ENCODE results near the gene GNG7.
A peak's percentile ranks its signal among the peaks of the same experiment; 100 is the strongest.
"Not testable (repeated sequence)": the region's sequence is repeated elsewhere in the genome, so short reads cannot be mapped to it uniquely, and the experiment has no call there.

Gene GNG7

DNA sequence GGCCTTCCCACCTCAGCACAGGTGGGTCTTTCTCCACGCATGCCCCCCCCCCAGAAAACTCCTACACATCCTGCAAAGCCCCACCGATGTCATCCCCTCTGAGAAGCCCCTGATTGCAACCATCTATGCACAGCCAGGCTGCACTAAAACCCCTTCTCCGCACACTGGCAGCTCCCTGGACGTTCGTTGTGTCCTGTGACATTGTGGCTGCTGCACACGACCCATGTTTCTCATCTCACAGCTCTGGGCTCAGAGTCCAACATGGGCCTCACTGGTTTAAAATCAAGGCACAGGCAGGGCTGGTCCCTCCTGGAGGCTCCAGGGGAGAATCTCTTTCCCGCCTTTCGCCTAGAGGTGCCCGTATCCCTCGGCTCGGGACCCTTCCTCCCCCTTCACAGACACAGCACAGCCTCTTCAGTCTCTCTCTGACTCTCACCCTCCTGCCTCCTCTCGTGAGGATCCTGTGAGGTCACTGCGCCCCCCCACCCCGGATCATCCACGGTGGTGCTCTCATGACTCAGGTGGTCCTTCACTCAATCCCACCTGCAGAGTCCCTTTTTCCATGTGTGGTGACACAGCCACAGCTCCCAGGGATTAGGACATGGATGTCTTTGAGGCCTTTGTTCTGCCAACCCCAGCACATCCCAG, 155.3 kb downstream of the GNG7 start:
- DNase-seq: no peak

DNA sequence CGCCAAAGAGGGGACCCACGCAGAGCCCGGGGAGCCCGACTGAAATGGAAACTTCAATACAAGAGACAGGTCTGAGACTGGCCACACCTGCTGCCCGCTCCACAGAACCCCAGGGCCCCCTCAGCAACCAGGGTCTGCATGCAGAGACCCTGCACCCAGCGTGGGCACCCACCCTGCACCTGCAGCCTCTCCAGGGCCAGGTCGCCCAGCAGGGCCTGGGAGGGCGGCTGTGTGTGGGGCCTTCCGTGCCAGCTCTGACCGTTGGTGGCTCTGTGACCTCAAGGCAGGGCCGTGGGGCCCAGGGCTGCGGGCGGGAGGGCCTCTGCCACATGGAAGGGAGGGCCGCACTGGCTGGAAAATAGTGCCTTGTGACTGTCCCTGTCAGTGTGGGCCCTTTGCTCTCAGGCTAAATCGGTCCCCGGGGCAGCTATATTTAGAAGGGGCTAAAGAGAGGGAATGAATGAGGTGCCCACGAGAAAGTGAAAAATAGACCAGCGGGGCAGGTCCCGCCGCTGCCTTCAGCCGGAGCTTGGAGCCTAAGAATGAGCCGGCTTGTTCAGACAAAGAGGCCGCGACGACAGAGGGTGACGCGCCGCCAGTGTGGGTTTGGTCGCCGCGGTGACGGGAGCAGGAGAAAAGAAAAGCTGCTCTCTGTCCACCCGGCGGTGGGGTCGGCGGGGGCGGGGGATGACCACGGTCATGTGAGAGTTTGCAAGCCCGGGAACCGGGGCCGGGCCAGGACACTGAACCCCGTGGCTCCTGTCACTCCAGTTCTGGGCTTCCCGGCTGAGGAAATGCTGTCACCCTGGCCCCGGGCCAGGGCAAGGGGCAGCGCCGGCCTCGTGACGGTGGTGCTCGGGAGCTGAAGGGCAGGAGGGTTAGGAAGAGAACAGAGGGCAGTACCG, 156.1 kb downstream of the GNG7 start:
- DNase-seq: peak; percentile 82

DNA sequence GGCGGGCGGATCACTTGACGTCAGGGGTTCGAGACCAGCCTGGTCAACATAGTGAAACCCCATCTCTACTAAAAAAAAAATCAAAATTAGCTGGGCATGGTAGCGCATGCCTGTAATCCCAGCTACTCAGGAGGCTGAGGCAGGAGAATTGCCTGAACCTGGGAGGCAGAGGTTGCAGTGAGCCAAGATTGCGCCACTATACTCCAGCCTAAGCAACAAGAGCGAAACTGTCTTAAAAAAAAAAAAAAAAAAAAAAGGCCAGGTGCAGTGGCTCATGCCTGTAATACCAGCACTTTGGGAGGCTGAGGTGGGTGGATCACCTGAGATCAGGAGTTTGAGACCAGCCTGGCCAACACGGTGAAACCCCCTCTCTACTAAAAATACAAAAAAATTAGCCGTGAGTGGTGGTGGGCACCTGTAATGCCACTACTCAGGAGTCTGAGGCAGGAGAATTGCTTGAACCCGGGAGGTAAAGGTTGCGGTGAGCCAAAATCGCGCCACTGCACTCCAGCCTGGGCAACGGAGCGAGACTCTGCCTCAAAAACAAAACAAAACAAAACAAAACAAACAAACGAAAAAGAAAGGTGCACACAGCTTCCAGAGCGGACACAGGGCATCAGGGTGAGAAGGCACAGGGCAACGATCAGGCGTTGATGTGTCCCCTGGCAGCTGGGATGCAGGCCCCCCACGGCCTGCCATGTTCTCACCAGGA, 156.9 kb downstream of the GNG7 start:
- DNase-seq: not testable (repeated sequence)

DNA sequence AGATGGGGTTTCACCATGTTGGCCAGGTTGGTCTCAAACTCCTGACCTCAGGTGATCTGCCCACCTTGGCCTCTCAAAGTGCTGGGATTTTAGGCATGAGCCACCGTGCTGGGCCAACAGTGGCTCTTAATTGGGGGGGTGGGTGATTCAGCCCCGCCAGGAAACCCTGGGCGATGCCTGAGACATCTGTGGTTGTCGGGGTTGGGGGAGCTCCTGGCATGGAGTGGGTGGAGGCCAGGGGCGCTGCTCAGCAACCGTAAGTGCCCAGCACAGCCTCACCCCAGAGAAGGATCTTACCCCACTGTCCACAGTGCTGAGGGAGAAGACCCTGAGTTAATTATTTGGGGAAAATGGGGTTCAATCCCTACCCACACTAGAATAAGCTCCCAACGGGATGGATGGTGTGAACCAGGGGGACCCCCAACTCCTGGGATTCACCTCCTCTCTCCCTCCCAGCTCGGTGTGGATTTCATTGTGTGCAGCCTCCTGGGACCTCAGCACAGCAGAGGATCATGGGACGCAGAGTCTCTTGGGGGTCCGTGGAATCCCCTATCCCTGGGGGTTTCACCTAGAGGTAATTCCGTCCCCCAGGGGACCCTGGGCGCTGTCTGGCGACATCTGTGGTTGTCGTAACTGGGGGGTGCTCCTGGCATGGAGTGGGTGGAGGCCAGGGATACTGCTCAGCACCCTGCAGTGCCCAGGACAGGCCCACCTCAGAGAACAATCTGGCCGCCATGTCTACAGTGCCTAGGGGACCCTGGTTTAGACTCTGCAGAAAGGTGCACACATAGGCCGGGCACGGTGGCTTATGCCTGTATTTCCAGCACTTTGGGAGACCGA, 157.7 kb downstream of the GNG7 start:
- no peak for DNase-seq

DNA sequence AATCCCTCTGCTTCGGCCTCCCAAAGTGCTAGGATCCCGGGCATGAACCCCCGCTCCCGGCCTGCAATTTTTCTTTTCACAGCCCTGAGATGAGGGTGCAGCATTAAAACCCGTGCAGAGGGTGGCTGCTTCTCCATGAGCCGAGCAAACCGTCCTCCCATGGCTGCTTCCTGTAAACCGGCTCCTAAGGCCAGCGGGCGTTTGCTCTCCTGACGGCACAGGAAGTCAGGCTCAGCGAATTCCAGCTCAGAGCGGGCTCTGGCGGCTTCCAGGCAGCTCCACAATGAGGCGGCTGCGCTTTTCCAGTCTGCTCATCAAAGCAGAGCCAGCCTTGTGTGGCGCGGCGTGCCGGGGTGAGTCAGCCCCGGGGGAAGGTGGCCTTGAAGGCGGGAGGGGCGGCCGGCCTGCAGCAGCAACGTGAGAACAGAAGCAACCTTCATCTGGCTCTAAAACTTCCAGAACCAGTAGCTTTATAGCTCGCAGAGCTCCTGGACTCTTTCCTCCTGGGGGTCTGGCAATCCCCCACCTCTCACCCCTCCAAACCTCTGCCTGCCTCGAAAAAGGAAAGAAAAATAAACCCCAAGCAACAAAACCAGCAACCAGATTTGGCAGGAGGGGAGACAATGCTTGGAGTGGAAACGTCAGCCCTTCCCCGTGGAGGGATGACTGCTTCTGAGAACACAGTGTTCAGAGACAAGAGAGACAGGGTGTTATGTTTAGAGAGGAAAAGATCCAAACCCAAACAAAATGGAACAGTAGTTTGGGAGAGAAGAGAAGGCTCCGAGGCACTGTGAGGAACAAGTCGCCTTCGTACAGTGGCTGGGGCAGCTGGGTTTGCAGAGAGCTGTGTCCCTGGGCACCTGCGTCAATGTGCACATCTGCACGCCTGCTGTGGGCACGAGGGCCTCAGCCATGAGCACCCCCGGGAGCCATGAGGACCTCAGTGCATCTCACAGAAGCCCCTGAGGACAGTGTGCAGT, 158.7 kb downstream of the GNG7 start:
- peak; percentile 94 for DNase-seq

DNA sequence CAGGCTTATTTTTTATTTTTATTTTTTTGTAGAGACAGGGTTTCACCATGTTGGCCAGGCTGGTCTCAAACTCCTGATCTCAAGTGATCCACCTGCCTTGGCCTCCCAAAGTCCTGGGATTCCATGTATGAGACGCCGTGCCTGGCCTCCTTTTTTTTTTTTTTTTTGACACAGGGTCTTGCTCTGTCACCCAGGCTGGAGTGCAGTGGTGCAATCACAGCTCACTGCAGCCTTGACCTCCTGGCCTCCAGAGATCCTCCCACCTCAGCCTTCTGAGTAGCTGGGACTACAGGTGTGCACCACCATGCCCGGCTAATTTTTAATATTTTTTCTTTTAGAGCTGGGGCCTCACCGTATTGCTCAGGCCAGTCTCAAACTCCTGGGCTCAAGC, 159.4 kb downstream of the GNG7 start:
- DNase-seq: not testable (repeated sequence)

DNA sequence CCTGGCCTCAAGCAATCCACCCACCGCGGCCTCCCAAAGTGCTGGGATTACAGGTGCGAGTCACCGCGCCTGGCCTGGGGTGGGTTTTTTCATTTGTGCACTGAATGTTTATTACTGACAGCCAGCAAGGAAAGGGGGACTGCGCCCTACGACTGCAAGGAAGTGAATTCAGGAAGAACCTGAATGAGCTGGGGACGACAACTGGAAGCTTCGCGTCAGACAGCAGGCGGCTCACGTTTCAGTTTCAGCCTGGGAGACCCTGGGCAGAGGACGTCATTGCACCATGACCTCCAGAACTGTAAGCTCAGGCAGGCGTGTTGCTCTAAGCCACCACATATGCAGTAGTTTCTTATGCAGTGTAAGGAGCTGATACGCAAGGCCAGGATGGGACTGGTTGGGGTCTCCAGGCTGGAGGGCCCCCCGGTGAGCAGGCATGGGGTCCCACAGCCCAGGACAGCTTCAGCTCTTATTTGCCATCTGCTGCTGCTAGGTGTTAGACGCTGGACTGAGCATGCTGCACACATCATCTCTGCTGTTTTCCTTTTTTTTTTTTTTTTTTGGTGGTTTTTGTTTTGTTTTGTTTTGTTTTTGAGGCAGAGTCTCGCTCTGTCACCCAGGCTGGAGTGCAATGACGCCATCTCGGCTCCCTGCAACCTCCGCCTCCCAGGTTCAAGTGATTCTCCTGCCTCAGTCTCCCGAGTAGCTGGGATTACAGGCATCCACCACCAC, 160.0 kb downstream of the GNG7 start:
- no peak for DNase-seq

DNA sequence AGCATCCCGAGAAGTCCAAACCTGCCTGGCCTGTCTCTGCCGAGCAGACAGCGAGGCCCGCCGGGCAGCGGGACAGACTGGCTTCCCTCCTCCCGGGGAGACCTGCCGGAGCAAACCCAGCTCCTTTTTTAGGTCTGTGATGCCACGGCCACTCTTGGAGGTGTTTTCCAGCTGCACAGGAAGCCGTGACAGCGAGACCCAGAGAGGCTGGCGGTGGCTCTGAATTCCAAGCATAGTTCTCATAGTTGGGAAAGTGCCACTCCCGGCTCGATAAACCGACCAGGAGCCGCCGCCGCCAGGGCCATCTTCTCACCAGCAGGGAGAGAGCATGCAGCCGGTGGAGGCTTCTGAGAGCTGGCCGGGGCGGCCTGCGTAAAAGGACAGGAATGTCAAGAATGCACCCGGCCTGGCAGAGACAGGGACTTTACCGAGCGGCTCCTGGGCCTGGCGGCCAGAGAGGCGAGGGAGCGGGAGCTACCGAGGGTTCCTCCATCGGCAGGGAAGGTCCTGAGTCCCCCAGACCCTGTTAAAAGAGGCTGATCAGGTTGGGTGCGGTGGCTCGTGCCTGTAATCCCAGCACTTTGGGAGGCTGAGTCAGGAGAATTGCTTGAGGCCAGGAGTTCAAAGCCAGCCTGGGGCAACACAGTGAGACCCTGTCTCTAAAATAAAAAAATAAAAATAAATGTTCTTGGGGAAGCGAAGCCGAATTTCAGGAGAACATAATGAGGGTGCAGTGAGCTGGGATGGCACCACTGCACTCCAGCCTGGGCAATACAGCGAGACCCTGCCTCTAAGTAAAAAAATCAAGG, 161.6 kb downstream of the GNG7 start:
- peak; percentile 92 for DNase-seq

DNA sequence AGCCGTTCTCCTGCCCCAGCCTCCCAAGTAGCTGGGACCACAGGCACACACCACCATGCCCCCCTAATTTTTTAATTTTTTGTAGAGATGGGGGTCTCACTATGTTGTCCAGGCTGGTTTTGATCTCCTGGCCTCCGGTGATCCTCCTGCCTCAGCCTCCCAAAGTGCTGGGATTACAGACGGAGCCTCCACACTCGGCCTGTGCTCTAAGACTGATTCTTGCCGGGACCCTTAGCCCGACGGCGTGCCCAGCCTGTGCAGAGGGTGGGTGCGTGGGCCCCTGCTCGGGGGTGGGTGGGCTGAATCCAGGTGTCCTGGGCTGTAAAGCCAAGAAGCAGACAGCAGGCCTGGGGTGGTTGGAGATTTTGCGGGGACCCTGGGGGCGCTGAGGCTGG, 162.2 kb downstream of the GNG7 start:
- DNase-seq: no peak

DNA sequence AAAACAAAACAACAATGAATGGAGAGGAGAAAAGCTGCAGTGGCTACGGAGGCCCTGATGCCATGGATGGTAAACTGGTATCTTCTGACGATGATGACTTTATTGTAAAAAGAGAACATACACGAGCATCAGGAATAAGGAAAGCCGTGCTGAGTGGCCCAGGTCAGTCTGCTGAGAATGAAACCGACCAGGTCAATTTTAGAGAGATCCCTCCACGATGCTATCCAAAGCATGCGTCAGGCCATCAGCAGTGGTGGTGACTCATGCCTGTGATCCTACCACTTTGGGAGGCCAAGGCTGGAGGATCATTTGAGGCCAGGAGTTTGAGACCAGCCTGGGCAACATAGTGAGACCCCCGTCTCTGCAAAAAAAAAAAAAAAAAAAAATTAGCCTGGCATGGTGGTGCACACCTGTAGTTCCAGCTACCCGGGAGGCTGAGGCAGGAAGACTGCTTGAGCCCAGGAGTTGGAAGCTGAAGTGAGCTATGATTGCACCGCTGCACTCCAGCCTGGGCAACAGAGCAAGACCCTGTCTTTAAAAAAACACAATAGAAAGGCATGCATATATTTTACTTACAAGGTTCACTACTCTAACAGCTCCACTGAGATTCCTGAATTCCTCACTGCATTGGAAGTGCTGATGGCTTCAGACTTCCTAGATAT, 164.3 kb downstream of the GNG7 start:
- DNase-seq: no peak

DNA sequence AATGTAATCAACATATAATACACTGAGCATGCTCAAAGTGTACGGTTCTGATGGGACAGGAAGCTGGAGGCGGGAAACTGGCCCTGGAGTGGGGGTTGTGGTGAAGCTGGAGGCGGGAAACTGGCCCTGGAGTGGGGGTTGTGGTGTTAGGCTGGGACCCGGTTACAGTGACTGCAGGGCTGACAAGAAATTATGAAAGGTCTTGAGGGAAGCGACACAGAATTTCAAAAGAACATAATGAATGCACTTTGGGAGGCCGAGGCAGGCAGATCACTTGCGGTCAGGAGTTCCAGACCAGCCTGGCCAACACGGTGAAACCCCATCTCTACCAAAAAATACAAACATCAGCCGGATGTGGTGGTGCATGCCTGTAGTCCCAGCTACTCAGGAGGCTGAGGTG, 164.9 kb downstream of the GNG7 start:
- not testable (repeated sequence) for DNase-seq

DNA sequence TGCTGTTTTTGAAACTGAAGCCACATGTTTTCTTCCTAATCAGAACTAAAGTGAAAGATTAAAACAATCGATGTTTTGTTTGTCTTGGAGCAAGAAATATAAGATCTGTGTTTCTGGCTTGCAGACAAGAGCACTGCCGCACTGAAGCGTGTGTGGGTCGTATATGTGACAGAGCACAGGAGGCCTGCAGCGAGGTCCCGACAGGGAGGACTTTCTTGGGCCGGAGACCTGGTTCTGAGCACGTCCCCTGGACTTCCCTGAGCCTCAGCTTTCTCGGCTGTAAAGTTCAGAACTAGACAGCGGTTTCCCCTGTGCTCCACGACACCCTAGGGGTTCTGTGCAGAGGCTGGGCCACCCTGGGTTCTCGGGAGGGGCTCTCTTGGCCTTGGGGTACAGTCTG, 166.0 kb downstream of the GNG7 start:
- no peak for DNase-seq

DNA sequence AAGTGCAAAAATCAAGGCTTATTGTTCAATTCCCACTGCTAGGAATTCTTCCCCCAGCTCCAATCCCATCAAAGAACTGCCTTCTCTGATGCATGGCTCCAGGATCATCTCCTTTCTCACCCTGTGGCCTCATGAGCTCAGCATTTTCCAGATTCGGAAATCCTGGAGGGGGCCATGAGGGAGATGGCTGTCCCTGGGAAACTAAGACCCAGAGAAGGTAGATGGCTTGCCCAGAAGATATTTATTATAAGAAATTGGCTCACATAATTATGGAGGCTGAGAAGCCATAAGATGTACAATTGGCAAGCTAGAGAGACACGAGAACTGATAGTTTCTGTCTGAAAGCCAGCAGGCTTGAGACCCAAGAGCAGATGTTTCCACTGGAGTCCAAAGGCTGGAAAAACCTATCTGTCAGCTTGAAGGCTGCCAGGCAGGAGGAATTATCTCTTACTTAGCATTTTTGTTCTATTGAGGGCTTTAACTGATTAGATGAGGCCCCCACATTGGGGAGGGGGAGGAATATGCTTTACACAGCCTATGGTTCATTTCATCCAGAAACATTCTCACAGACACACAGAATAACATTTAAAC, 168.0 kb downstream of the GNG7 start:
- no peak for DNase-seq

DNA sequence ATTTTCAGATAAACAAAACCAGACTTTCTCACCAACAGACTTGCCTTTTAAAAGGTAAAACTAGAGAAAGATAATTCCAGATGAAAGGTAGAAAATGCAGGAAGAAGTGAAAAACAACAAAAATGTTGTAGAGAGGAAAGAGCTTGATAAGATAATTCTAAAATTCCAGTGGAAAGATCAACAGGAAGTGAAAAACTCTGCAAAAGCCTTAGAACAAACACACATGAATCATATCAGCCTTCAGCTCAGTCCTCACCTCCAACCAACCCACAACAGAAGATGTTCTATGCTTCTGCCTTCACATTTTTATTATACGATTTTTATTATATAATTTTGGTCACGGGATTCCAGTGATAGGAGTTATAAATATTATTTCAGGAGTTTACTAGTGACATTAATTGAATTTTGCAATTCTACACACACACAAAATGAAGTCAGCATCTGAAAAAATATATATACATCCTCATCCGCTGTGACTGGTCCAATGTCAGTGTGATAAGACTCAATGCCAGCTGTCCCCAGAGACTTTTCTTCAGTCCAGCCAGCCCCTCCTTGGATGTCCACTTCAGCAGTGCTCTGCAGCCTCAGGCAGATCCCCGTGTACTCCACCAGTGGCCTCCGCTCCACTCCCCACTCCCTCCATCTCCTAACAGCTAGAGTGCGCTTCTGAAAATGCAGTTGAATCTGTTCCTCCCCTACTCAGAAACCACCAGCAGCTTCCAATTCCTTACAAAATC, 168.6 kb downstream of the GNG7 start:
- no peak for DNase-seq

DNA sequence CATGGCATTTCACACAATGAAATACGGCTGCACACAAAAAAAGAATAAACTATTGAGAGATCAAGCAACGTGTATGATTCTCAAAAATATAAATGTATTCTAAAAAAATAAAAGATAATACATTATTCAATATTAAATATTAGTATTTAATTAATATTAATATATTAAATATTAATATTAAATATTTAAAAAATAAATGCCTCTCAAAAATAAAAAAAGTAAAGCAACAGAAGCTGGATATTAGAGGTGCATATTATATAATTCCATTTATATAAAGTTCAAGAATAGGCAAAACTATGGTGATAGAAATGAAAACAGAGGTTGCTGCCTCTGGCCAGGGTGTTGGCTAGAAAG, 169.4 kb downstream of the GNG7 start:
- no peak for DNase-seq

DNA sequence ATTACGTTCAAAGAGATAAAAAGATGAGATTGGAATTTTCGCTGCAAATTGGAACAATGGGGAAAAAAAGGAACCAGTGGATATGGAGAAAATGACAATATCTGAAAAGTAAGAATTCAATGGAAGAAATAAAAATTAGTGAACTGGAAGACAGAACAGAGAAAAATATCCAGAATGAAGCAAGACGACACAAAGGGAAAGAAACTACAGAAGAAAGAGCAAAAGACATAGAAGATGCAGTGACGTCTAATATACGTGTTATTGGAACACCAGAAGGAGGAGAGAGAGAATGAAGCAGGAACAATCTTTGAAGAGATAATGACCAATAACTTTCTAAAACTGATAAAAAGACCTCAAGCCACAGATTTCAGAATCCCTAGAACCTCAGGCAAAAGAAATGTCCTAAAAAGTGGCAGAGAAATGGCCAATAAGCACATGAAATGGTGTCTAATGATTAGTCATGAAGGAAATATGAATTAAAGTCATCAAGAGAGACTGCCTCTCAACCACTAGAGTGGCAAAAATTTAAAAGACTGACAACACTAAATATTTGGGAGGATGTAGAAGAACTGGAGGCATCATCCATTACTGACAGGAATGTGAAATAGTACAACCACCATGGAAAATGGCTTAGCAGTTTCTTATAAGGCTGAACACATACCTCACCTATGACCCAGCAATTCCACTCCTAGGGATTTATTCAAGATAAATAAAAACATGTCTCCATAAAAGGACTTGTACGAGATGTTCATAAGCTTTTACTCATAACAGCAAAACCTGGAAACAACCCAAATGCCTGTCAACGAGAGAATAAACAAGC, 170.0 kb downstream of the GNG7 start:
- DNase-seq: no peak

DNA sequence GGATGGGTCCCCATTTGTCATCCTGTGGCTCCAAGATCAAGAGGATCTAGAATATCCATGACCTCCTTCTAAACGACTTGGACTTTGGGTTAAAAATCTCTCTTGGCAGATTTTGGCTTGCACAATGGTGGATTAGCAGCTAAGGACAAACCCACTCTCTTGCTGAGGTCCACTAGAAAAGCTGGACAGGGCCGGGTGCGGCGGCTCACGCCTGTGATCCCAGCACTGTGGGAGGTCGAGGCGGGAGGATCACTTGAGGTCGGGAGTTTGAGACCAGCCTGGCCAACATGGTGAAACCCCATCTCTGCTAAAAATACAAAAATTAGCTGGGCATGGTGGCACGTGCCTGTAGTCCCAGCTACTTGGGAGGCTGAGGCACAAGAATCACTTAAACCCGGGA, 172.6 kb downstream of the GNG7 start:
- DNase-seq: not testable (repeated sequence)
